ENCODE measurements around the gene JMJD6.

- TF ChIP-seq CTCF (IDR thresholded peaks at IDR 0.05) (no peak), POLR2AphosphoS5 (IDR thresholded peaks at IDR 0.05) (no peak), POLR2A (IDR thresholded peaks at IDR 0.05) (no peak)
Measured at GRCh38 chr17:76751416-76751993, 25.1 kb upstream of the JMJD6 start.

All from gastroesophageal sphincter (tissue), 3 donors.